Right lobe of liver (tissue), 4 donors: ENCODE results near the gene ALK.

Experiments used
- POLR2A ChIP-seq: fragments of 450-650 bp; IDR thresholded peaks from one replicate; pipeline ENCODE4 v1.6.1; 2017; ENCODE audit warnings: antibody characterized with exemption, mild to moderate bottlenecking
- TF ChIP-seq, protein P1 (sequence below), 4 donors: fragments of 200-600 bp in 3 of 4; fragments of 450-650 bp in 1 of 4; IDR thresholded peaks; one replicate each; pipeline versions ENCODE4 v1.5.1 to v1.8.0; 2016 to 2022; ENCODE audit warnings: antibody characterized with exemption in 4 of 4, mild to moderate bottlenecking in 2 of 4
- donor health status: DM: no; HTN: no; CAD: no.
- donor health status: DM: no; HTN: no; CAD: no.
- donor health status: DM: no; HTN: yes; CAD: no.

DNA sequence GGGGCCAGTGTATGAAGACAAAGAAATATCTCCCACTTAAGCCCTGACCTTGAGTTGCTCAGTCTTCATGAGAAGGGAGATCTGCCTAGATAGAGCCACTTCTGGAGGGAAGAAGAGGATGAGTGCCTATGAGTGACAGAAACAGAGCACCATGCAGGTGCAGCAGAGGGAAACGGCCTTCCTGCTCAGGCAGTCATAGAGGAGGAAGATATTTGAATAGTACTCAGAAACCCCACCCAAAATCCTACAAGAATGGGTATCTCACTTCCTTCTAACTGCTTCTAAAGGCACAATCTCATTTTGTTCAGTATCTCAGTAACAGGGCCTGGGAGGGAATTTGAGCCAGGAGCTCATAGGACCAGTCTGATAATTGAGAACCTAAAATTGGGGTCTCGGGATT is 339.3 kb downstream of the ALK start:
- TF ChIP-seq, protein P1, sequence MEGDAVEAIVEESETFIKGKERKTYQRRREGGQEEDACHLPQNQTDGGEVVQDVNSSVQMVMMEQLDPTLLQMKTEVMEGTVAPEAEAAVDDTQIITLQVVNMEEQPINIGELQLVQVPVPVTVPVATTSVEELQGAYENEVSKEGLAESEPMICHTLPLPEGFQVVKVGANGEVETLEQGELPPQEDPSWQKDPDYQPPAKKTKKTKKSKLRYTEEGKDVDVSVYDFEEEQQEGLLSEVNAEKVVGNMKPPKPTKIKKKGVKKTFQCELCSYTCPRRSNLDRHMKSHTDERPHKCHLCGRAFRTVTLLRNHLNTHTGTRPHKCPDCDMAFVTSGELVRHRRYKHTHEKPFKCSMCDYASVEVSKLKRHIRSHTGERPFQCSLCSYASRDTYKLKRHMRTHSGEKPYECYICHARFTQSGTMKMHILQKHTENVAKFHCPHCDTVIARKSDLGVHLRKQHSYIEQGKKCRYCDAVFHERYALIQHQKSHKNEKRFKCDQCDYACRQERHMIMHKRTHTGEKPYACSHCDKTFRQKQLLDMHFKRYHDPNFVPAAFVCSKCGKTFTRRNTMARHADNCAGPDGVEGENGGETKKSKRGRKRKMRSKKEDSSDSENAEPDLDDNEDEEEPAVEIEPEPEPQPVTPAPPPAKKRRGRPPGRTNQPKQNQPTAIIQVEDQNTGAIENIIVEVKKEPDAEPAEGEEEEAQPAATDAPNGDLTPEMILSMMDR (IDR thresholded peaks at IDR 0.05), result no peak
- TF ChIP-seq POLR2A, result no peak
